ENCODE results near the gene CEP170B. TPM values are rescaled to one million over a fixed set of nuclear protein-coding genes. Genes with fewer than 3 reads are reported as not detected.

The CEP170B gene
- total and polyA plus RNA-seq, 2 donors (not counting 3 experiments of a cell fraction or from before 2014, with no cell fraction given), result 13.9 to 38.6 TPM

DNA sequence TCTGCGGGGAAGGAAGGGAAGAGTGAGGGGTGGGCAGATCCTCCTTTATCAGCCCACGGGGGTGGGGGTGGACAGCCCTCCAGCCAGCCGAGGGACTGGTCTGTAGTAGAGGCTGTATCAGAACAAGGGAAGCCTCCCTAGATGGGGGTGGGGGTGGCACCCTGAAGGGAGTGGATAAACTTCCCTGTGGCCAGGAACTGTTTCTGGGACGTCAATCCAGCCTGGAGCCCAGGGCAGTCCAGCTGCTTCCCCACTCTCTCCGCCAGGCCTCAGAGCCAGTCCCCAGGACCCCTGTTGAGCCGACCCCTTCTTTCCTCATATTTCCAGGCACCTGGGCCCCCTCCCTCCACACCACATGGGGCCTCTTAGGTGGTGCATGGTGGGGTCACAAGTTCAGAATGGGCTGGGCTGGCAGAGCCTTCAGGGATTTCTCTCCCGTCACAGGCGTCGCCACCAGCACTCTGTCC, 66.3 kb downstream of the CEP170B start:
- Histone ChIP-seq H3K4me1 (ENCODE audit: control insufficient read depth, extremely low read depth, insufficient read depth, low read length) (peaks cover 6% of the 10 kb centered on the region), H3K36me3 (ENCODE audit: control insufficient read depth in 2 of 2, extremely low read depth in 1 of 2, insufficient read depth in 2 of 2, low read length in 2 of 2) (no peaks in the 10 kb centered on the region), H3K79me2 (ENCODE audit: control insufficient read depth, insufficient read depth, low read length) (no peaks in the 10 kb centered on the region), H3K9me3 (replicated peaks; ENCODE audit: control insufficient read depth, insufficient read depth, low read length) (no peaks in the 10 kb centered on the region), H4K20me1 (replicated peaks; ENCODE audit: control insufficient read depth, extremely low read depth, insufficient read depth, low read length) (no peaks in the 10 kb centered on the region), H3K4me3 (replicated peaks in 1 of 3; ENCODE audit: insufficient read depth in 1 of 3, low read depth in 1 of 3, low read length in 3 of 3) (no peak overlapping the region), H2AFZ (ENCODE audit: low read depth, low read length) (no peak overlapping the region), H3K9ac (replicated peaks; ENCODE audit: extremely low read depth, insufficient read depth, low read length) (no peak overlapping the region), H3K27ac (ENCODE audit: insufficient read depth, low read depth, low read length) (no peak overlapping the region), H3K9me1 (replicated peaks; ENCODE audit: control insufficient read depth, extremely low read depth, insufficient read depth, low read length) (no peaks in the 10 kb centered on the region), H3K27me3 (ENCODE audit: control insufficient read depth in 2 of 2, insufficient read depth in 2 of 2, low read length in 2 of 2) (peaks cover 3 to 11% of the 10 kb centered on the region in 2 experiments), H3K4me2 (ENCODE audit: insufficient read depth, low read length) (no peak overlapping the region)
- CTCF ChIA-PET, result interaction anchor here (1.8 to 3.0 kb wide), 2 partner anchors 39 to 114 kb away, joined by 7 to 39 read pairs; no protein-coding TSS in a partner anchor
- TF ChIP-seq POLR2AphosphoS5 (IDR thresholded peaks at IDR 0.05; ENCODE audit: insufficient read depth, low read depth, low read length) (no peak), MYC (IDR thresholded peaks at IDR 0.05; ENCODE audit: low read depth, low read length) (no peak), JUN (IDR thresholded peaks at IDR 0.05; ENCODE audit: borderline replicate concordance, insufficient read depth, insufficient read length, low read depth) (no peak), FOS (IDR thresholded peaks at IDR 0.05; ENCODE audit: borderline replicate concordance, insufficient read depth, low read length) (no peak), GATA2 (IDR thresholded peaks at IDR 0.05; ENCODE audit: insufficient read depth, insufficient read length, low read depth, low read length) (no peak), EZH2 (IDR thresholded peaks at IDR 0.05; ENCODE audit: borderline replicate concordance, low read depth, low read length, severe bottlenecking) (no peak), POLR2A (IDR thresholded peaks at IDR 0.05; ENCODE audit: low read depth, low read length) (no peak)
- TF ChIP-seq, protein P1, sequence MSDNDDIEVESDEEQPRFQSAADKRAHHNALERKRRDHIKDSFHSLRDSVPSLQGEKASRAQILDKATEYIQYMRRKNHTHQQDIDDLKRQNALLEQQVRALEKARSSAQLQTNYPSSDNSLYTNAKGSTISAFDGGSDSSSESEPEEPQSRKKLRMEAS (IDR thresholded peaks at IDR 0.05; ENCODE audit: insufficient read depth, insufficient read length), result no peak
- TF ChIP-seq, protein P2, sequence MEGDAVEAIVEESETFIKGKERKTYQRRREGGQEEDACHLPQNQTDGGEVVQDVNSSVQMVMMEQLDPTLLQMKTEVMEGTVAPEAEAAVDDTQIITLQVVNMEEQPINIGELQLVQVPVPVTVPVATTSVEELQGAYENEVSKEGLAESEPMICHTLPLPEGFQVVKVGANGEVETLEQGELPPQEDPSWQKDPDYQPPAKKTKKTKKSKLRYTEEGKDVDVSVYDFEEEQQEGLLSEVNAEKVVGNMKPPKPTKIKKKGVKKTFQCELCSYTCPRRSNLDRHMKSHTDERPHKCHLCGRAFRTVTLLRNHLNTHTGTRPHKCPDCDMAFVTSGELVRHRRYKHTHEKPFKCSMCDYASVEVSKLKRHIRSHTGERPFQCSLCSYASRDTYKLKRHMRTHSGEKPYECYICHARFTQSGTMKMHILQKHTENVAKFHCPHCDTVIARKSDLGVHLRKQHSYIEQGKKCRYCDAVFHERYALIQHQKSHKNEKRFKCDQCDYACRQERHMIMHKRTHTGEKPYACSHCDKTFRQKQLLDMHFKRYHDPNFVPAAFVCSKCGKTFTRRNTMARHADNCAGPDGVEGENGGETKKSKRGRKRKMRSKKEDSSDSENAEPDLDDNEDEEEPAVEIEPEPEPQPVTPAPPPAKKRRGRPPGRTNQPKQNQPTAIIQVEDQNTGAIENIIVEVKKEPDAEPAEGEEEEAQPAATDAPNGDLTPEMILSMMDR (IDR thresholded peaks at IDR 0.05; ENCODE audit: extremely low read depth in 1 of 2, insufficient read depth in 1 of 2, low read depth in 1 of 2, low read length in 2 of 2), result no peak
- POLR2A ChIA-PET, result no interaction called here
- BruUV-seq (replicated peaks), result no TSS peak
- intact Hi-C loops (cut with micrococcal nuclease) (no loop called here), dilution Hi-C loops (cut with MboI; ENCODE audit: extremely low pct_ligation_motif_present, low sequenced_read_pairs) (loop anchor here (10.0 kb wide), 1 partner anchor 143 kb away; no protein-coding TSS in a partner anchor)
- FAIRE-seq (no peak), DNase-seq (ENCODE audit: low read depth, low spot score) (no peak)
